Measurements from ENCODE around the gene FAM193B. TPM values are rescaled to one million over a fixed set of nuclear protein-coding genes. Genes with fewer than 3 reads are reported as not detected.

The FAM193B gene
- total and polyA plus RNA-seq, 2 of the 13 experiments (the other 11 are each of a cell fraction or from before 2014, with no cell fraction given): 21.2 to 40.9 TPM

DNA sequence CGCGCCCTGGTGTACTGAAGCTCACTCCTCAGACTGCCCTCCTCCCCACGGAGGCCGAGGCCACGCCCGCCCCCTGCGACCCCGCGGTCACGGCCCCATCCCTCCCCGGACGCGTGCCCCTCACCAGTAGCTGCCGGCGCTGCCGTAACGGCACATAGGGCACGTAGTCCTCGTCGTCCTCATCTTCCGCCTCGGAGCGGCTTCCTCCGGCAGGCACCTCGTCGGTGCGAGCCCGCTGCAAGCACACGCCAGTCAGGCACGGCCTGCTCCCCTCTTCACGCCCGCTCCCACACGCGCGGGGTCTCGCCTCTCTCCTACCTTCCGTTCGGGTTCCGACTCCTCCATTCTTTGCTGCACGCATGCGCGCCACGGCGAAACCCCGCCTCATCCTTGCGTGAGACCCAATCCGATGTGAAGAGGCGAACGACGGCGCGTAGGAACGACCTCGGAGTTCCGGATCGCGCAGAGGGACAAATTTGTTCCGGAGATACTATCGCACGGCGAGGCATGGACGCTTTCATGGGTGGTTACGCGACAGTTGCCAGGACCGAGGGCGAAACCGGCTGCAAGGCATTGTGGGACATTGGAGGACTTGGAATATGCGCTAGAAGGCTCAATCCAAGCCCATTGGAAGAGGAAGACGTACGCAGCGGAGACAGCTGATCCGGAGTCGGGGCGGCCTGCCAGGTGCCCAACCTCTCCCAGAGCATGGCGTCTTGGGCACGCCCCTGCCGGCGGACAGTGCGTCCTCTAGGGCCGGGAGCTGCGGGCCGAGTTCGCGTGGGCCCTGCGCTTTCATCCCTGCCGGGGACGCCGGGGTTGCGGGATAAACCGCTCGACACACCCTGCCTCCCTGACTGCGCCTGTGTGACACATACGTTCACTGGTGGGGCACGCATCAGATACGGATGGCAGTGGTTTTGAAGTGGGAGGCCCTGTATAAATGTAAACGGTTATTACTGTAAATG, 37.5 kb downstream of the FAM193B start, which contains the start of gene DDX41 (continued):
- TF ChIP-seq CSRNP2 (CRISPR knock-in tag; conservative IDR thresholded peaks at IDR 0.05; ENCODE audit: low read depth): no peak
- TF ChIP-seq RNF2 (conservative IDR thresholded peaks at IDR 0.05; ENCODE audit: low read depth): peak; percentile 59; the same call in 1 of the 2 replicates
- no peak for TF ChIP-seq ZFP62 (CRISPR knock-in tag; IDR thresholded peaks at IDR 0.05)
- TF ChIP-seq ZNF883 (CRISPR knock-in tag; IDR thresholded peaks at IDR 0.05; ENCODE audit: not compliant biosample characterization): peak; percentile 28
- TF ChIP-seq FUBP1 (CRISPR knock-in tag; IDR thresholded peaks at IDR 0.05; ENCODE audit: borderline replicate concordance): 0 out of 2 replicates have a peak, but pooled peaks have one; percentile 19
- peak; percentile 48; the same call in 1 of the 2 replicates for TF ChIP-seq RAD21 (CRISPR knock-in tag; IDR thresholded peaks at IDR 0.05)
- no peak for TF ChIP-seq TBX3 (IDR thresholded peaks at IDR 0.05; ENCODE audit: borderline replicate concordance)
- TF ChIP-seq SOX5 (CRISPR knock-in tag; IDR thresholded peaks at IDR 0.05; ENCODE audit: borderline replicate concordance): peak; percentile 55; the same call in 1 of the 2 replicates
- TF ChIP-seq ZNF678 (CRISPR knock-in tag; IDR thresholded peaks at IDR 0.05): 0 out of 2 replicates have a peak, but pooled peaks have one; percentile 37
- peak; percentile 94 for TF ChIP-seq CREM (IDR thresholded peaks at IDR 0.05)
- no peak for TF ChIP-seq CREM (CRISPR knock-in tag; IDR thresholded peaks at IDR 0.05)
- TF ChIP-seq ZNF230 (CRISPR knock-in tag; IDR thresholded peaks at IDR 0.05): peak; percentile 93
- TF ChIP-seq ZNF160 (CRISPR knock-in tag; IDR thresholded peaks at IDR 0.05): 0 out of 2 replicates have a peak, but pooled peaks have one; percentile 51
- TF ChIP-seq, protein P1, sequence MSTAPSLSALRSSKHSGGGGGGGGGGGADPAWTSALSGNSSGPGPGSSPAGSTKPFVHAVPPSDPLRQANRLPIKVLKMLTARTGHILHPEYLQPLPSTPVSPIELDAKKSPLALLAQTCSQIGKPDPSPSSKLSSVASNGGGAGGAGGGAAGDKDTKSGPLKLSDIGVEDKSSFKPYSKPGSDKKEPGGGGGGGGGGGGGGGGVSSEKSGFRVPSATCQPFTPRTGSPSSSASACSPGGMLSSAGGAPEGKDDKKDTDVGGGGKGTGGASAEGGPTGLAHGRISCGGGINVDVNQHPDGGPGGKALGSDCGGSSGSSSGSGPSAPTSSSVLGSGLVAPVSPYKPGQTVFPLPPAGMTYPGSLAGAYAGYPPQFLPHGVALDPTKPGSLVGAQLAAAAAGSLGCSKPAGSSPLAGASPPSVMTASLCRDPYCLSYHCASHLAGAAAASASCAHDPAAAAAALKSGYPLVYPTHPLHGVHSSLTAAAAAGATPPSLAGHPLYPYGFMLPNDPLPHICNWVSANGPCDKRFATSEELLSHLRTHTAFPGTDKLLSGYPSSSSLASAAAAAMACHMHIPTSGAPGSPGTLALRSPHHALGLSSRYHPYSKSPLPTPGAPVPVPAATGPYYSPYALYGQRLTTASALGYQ (CRISPR knock-in tag; IDR thresholded peaks at IDR 0.05): 0 out of 2 replicates have a peak, but pooled peaks have one; percentile 42
- TF ChIP-seq ZNF776 (CRISPR knock-in tag; IDR thresholded peaks at IDR 0.05): peak; percentile 94
- TF ChIP-seq ASH2L (IDR thresholded peaks at IDR 0.05; ENCODE audit: insufficient read length, low read depth, low read length): peak; percentile 95
- TF ChIP-seq MAZ (IDR thresholded peaks at IDR 0.05; ENCODE audit: borderline replicate concordance, low read depth, low read length): peak; percentile 59; the same call in 1 of the 2 replicates
- TF ChIP-seq MAZ (CRISPR knock-in tag; IDR thresholded peaks at IDR 0.05; ENCODE audit: low read depth): peak; percentile 95; the same call in 1 of the 2 replicates
- TF ChIP-seq IKZF4 (CRISPR knock-in tag; IDR thresholded peaks at IDR 0.05; ENCODE audit: borderline replicate concordance, low read depth, not compliant biosample characterization): peak; percentile 26
- peak; percentile 86; the same call in 1 of the 2 replicates for TF ChIP-seq NFKBIZ (CRISPR knock-in tag; IDR thresholded peaks at IDR 0.05)
- TF ChIP-seq STAT5B (CRISPR knock-in tag; IDR thresholded peaks at IDR 0.05): no peak
